SK-N-SH (cell line): ENCODE results near the gene DOK7.

Experiments used
- MAX ChIP-seq: IDR thresholded peaks from 2 replicates; pipeline ENCODE4 v1.4.0; 2012; ENCODE audit warnings: low read depth
- NFIC ChIP-seq: IDR thresholded peaks from 2 replicates; pipeline ENCODE4 v1.4.0; 2012; ENCODE audit warnings: borderline replicate concordance
- RCOR1 ChIP-seq: fragments of 150-350 bp; IDR thresholded peaks from 2 replicates; pipeline ENCODE4 v1.6.1; 2017; ENCODE audit warnings: antibody characterized with exemption, low read length
- TAF1 ChIP-seq: IDR thresholded peaks from 2 replicates; pipeline ENCODE4 v1.6.1; 2012; ENCODE audit warnings: low read depth, mild to moderate bottlenecking, low read length, moderate library complexity, borderline replicate concordance
- TCF12 ChIP-seq: IDR thresholded peaks from 2 replicates; pipeline ENCODE4 v1.4.0; 2012
- TF ChIP-seq, protein P1 (sequence below): fragments of 200-600 bp; sonication (generic); IDR thresholded peaks from 2 replicates; pipeline ENCODE4 v1.6.1; 2017; ENCODE audit warnings: antibody characterized with exemption, mild to moderate bottlenecking, moderate library complexity

GRCh38 chr4:3427134-3427476 is 36.0 kb upstream of the DOK7 start:
- TF ChIP-seq NFIC (no peak), TAF1 (no peak), MAX (no peak), RCOR1 (no peak), TCF12 (no peak)
- TF ChIP-seq, protein P1, sequence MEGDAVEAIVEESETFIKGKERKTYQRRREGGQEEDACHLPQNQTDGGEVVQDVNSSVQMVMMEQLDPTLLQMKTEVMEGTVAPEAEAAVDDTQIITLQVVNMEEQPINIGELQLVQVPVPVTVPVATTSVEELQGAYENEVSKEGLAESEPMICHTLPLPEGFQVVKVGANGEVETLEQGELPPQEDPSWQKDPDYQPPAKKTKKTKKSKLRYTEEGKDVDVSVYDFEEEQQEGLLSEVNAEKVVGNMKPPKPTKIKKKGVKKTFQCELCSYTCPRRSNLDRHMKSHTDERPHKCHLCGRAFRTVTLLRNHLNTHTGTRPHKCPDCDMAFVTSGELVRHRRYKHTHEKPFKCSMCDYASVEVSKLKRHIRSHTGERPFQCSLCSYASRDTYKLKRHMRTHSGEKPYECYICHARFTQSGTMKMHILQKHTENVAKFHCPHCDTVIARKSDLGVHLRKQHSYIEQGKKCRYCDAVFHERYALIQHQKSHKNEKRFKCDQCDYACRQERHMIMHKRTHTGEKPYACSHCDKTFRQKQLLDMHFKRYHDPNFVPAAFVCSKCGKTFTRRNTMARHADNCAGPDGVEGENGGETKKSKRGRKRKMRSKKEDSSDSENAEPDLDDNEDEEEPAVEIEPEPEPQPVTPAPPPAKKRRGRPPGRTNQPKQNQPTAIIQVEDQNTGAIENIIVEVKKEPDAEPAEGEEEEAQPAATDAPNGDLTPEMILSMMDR, result no peak
